OCI-LY1 (cell line): Measurements from ENCODE around the gene INHBC.
"Not testable (repeated sequence)": the region's sequence is repeated elsewhere in the genome, so short reads cannot be mapped to it uniquely, and the experiment has no call there.

Experiments
- H2AFZ ChIP-seq: fragments of 200-600 bp; sonication (generic), shearing (Covaris generic); 2 replicates; pipeline ENCODE4 v1.6.0; 2014; ENCODE audit warnings: antibody characterized with exemption, mild to moderate bottlenecking, low read length
- H3F3A ChIP-seq: fragments of 200-600 bp; sonication (generic), shearing (Covaris generic); 2 replicates; pipeline ENCODE4 v1.6.0; 2014; ENCODE audit warnings: mild to moderate bottlenecking, antibody characterized with exemption, low read length, moderate library complexity; ENCODE audit not compliant: insufficient read depth
- H3K27ac ChIP-seq: fragments of 200-600 bp; sonication (generic); 2 replicates; pipeline ENCODE4 v1.5.1; 2014; ENCODE audit warnings: low read length, mixed run types, mild to moderate bottlenecking, low read depth; ENCODE audit not compliant: poor library complexity, severe bottlenecking
- H3K27me3 ChIP-seq: fragments of 200-600 bp; sonication (generic); 2 replicates; pipeline ENCODE4 v1.6.0; 2014; ENCODE audit warnings: antibody characterized with exemption, mild to moderate bottlenecking, low read length, moderate library complexity; ENCODE audit not compliant: insufficient read depth
- H3K36me3 ChIP-seq: fragments of 200-600 bp; sonication (generic); 2 replicates; pipeline ENCODE4 v1.6.1; 2014; ENCODE audit warnings: mild to moderate bottlenecking, antibody characterized with exemption, low read length, moderate library complexity, mixed read lengths; ENCODE audit not compliant: insufficient read depth
- H3K4me1 ChIP-seq: fragments of 200-600 bp; sonication (generic); 2 replicates; pipeline ENCODE4 v1.5.1; 2014; ENCODE audit warnings: mild to moderate bottlenecking, low read length, moderate library complexity; ENCODE audit not compliant: insufficient read depth, severe bottlenecking
- H3K4me2 ChIP-seq: fragments of 200-600 bp; sonication (generic), shearing (Covaris generic); 2 replicates; pipeline ENCODE4 v1.6.1; 2014; ENCODE audit warnings: low read length
- H3K4me3 ChIP-seq: fragments of 200-600 bp; sonication (generic); 2 replicates; pipeline ENCODE4 v1.5.1; 2014; ENCODE audit warnings: low read length, low read depth, mild to moderate bottlenecking, mixed read lengths; ENCODE audit not compliant: poor library complexity, severe bottlenecking
- H3K79me2 ChIP-seq: fragments of 200-600 bp; shearing (Covaris generic); 2 replicates; pipeline ENCODE4 v1.6.1; 2016; ENCODE audit warnings: mixed run types, low read length, mixed read lengths; ENCODE audit not compliant: insufficient read depth
- H3K9ac ChIP-seq: fragments of 200-600 bp; sonication (generic), shearing (Covaris generic); 2 replicates; pipeline ENCODE4 v1.6.1; 2014; ENCODE audit warnings: mild to moderate bottlenecking, low read length, mixed read lengths
- H3K9me2 ChIP-seq: fragments of 200-600 bp; sonication (generic), shearing (Covaris generic); 2 replicates; pipeline ENCODE4 v1.6.1; 2014; ENCODE audit warnings: low read depth, mild to moderate bottlenecking, low read length, mixed read lengths
- H3K9me3 ChIP-seq: fragments of 200-600 bp; shearing (Covaris generic); 2 replicates; pipeline ENCODE4 v1.6.1; 2014; ENCODE audit warnings: low read length, mixed read lengths
- H4K20me1 ChIP-seq: fragments of 200-600 bp; sonication (generic), shearing (Covaris generic); 2 replicates; pipeline ENCODE4 v1.6.0; 2016; ENCODE audit warnings: mild to moderate bottlenecking, low read length; ENCODE audit not compliant: insufficient read depth
- EZH2 ChIP-seq: fragments of 200-600 bp; sonication (generic), shearing (Covaris generic); IDR thresholded peaks from 2 replicates; pipeline ENCODE4 v1.8.0; 2017; ENCODE audit warnings: borderline replicate concordance, mixed run types, mild to moderate bottlenecking, antibody characterized with exemption, low read length, moderate library complexity, mixed read lengths
- TF ChIP-seq, protein P1 (sequence below): fragments of 200-600 bp; sonication (generic), shearing (Covaris generic); IDR thresholded peaks from 2 replicates; pipeline ENCODE4 v1.5.1; 2017; ENCODE audit warnings: mild to moderate bottlenecking, antibody characterized with exemption, low read length, moderate library complexity, mixed read lengths

The INHBC gene

DNA sequence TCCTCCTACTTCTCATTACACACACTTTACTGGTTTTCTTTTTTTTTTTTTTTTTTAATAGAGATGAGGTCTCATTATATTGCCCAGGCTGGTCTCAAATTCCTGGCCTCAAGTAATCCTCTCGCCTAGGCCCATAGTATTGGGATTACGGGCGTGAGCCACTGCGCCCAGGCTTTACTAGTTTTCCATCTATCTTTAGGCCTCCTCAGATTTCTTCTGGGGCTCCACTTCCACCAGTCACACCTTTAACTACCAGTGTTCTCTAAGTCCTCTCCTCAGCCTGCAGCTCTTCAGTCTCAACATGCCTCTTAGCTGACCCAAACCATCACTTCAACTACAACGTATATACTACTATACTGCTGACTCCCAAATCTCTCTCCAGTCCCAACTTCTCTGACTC is 14.1 kb upstream of the INHBC start:
- Histone ChIP-seq H3K79me2 (peaks cover 14% of the 10 kb centered on the region), H3K4me3 (no peak overlapping the region), H3K4me2 (no peak overlapping the region), H3K27ac (no peak overlapping the region), H3K4me1 (peaks cover 9% of the 10 kb centered on the region), H2AFZ (no peak overlapping the region), H3K9me2 (no peaks in the 10 kb centered on the region), H3K36me3 (peaks cover 9% of the 10 kb centered on the region; the same call in 1 of the 2 replicates), H3K9ac (no peak overlapping the region), H3F3A (no peaks in the 10 kb centered on the region), H3K27me3 (no peaks in the 10 kb centered on the region), H4K20me1 (no peaks in the 10 kb centered on the region), H3K9me3 (no peaks in the 10 kb centered on the region)
- TF ChIP-seq EZH2: no peak
- TF ChIP-seq, protein P1, sequence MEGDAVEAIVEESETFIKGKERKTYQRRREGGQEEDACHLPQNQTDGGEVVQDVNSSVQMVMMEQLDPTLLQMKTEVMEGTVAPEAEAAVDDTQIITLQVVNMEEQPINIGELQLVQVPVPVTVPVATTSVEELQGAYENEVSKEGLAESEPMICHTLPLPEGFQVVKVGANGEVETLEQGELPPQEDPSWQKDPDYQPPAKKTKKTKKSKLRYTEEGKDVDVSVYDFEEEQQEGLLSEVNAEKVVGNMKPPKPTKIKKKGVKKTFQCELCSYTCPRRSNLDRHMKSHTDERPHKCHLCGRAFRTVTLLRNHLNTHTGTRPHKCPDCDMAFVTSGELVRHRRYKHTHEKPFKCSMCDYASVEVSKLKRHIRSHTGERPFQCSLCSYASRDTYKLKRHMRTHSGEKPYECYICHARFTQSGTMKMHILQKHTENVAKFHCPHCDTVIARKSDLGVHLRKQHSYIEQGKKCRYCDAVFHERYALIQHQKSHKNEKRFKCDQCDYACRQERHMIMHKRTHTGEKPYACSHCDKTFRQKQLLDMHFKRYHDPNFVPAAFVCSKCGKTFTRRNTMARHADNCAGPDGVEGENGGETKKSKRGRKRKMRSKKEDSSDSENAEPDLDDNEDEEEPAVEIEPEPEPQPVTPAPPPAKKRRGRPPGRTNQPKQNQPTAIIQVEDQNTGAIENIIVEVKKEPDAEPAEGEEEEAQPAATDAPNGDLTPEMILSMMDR: no peak

DNA sequence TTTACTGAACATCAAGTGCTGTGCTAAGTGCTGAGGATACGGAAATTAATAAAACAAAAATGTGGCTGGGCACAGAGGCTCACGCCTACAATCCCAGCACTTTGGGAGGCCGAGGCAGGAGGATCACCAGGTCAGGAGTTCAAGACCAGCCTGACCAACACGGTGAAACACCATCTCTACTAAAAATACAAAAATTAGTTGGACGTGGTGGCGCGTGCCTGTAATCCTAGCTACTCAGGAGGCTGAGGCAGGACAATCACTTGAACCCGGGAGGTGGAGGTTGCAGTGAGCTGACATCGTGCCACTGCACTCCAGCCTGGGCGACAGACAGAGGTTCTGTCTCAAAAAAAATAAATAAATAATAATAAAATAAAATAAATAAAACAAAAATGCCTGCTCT is 7.6 kb upstream of the INHBC start:
- not testable (repeated sequence) for H3K9me2 ChIP-seq, H4K20me1 ChIP-seq, H2AFZ ChIP-seq, H3K36me3 ChIP-seq, H3K4me2 ChIP-seq, H3K9ac ChIP-seq, H3K9me3 ChIP-seq, H3K4me3 ChIP-seq, H3F3A ChIP-seq, H3K27ac ChIP-seq, H3K27me3 ChIP-seq
- Histone ChIP-seq H3K4me1 (peaks cover 31% of the 10 kb centered on the region), H3K79me2 (peaks cover 21% of the 10 kb centered on the region)

DNA sequence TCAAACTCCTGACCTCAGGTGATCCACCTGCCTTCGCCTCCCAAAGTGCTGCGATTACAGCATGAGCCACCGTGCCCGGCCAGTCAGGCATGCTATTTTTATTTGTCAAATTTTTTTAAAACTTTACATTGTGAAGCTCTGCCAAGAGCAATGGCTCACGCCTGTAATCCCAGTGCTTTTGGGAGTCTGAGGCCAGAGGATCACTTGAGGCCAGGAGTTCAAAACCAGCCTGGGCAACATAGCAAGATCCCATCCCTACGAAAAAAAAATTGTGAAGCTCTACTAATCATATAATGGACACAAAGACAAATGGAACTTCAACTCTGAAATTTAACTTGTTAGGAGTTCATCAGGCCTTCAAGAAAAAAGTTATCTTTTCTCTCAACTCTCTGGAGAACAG is 5.6 kb upstream of the INHBC start:
- Histone ChIP-seq H3K4me1 (peaks cover 35% of the 10 kb centered on the region), H4K20me1 (no peaks in the 10 kb centered on the region), H3K9ac (peak overlapping the region; percentile 85), H3K4me3 (peak overlapping the region; percentile 78), H3K36me3 (0 out of 2 replicates have a peak, but pooled peaks cover 4% of the 10 kb centered on the region), H3K27me3 (no peaks in the 10 kb centered on the region), H3K9me3 (no peaks in the 10 kb centered on the region), H3K79me2 (peaks cover 21% of the 10 kb centered on the region), H2AFZ (no peak overlapping the region), H3K4me2 (peak overlapping the region; percentile 87), H3F3A (no peaks in the 10 kb centered on the region), H3K9me2 (no peaks in the 10 kb centered on the region), H3K27ac (peak overlapping the region; percentile 60)
- TF ChIP-seq EZH2: no peak
- TF ChIP-seq, protein P1: no peak

DNA sequence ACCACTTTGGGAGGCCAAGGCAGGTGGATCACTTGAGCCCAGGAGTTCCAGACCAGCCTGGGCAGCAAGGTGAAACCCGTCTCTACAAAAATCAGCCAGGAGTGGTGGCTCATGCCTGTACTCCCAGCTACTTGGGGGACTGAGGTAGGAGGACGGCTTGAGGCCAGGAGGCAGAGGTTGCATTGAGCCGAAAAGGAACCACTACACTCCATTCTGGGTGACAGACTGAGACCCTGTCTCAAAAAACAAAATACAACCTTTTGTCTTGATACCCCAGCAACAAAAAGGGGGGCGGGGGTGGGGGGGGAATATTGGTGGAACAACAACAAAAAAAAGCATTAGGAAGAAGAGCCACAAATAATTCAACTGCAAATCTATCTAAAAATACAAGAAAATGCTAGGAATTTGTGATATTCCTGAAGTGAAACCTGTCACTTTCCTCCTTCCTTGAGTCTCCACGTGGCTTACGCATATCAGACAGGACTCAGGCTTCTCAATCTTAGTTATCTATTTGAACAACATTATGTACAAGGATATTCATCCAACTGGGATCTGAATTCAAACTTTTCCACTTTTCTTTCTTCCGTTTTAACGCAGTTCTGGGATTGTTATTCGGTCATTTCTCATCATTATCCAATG is 5.0 kb upstream of the INHBC start:
- TF ChIP-seq, protein P1: no peak
- TF ChIP-seq EZH2: no peak
- H2AFZ ChIP-seq: no peak overlapping the region
- peaks cover 21% of the 10 kb centered on the region for H3K79me2 ChIP-seq

More for the DNA sequence above, 5.0 kb upstream of the INHBC start:
- peaks cover 35% of the 10 kb centered on the region for H3K4me1 ChIP-seq
- no peaks in the 10 kb centered on the region for H3K27me3 ChIP-seq
- H3K36me3 ChIP-seq: 0 out of 2 replicates have a peak, but pooled peaks cover 1% of the 10 kb centered on the region
- H3K9me2 ChIP-seq: no peaks in the 10 kb centered on the region
- H3K27ac ChIP-seq: peak overlapping the region; percentile 60
- peak overlapping the region; percentile 85 for H3K9ac ChIP-seq
- peak overlapping the region; percentile 87 for H3K4me2 ChIP-seq
- H4K20me1 ChIP-seq: no peaks in the 10 kb centered on the region
- H3K9me3 ChIP-seq: no peaks in the 10 kb centered on the region
- H3F3A ChIP-seq: no peaks in the 10 kb centered on the region
- H3K4me3 ChIP-seq: peak overlapping the region; percentile 78
